ENCODE results near the gene IGF2R.
A peak's percentile ranks its signal among the peaks of the same experiment; 100 is the strongest.

Gene IGF2R

DNA sequence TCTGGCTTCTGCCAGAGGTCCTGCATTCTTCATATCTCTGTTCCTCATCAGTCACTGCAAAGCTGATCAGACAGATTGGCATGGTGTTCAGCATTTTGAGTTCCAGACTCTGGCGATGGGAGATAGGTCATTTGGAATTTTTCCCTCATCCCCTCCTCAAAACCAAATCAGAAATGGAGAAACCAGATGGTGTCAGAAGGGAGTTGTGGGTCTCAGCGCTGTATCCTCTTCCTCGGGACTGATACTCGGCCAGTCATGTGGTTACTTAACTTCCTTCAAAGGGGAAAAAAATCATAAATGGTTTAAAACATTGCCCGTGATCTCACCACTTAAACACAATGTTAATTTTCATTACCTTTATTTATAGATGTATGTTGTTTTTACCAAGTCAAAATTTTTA, 75.8 kb downstream of the IGF2R start:
- DNase-seq, result no peak
- Histone ChIP-seq H2AFZ (ENCODE audit: low read depth, low read length) (no peak overlapping the region), H3K4me1 (ENCODE audit: insufficient read depth, low read length) (peaks cover 3% of the 10 kb centered on the region), H3K27ac (ENCODE audit: low read length) (no peak overlapping the region), H3K9ac (ENCODE audit: low read depth, low read length) (no peak overlapping the region), H3K9me3 (ENCODE audit: insufficient read depth, low read length, severe bottlenecking) (no peaks in the 10 kb centered on the region), H3K27me3 (ENCODE audit: insufficient read depth, low read length, poor library complexity) (no peaks in the 10 kb centered on the region), H3K4me2 (ENCODE audit: insufficient read depth, low read length) (no peak overlapping the region), H3K4me3 (ENCODE audit: low read depth in 1 of 2, low read length in 2 of 2) (no peak overlapping the region), H4K20me1 (ENCODE audit: insufficient read depth, low read length) (peaks cover 25% of the 10 kb centered on the region), H3K79me2 (ENCODE audit: insufficient read depth, low read length) (peaks cover 16% of the 10 kb centered on the region), H3K36me3 (ENCODE audit: insufficient read depth, low read length) (peaks cover 100% of the 10 kb centered on the region)
- no peak for ATAC-seq (ENCODE audit: insufficient read depth, low read depth)
- TF ChIP-seq, protein P1, sequence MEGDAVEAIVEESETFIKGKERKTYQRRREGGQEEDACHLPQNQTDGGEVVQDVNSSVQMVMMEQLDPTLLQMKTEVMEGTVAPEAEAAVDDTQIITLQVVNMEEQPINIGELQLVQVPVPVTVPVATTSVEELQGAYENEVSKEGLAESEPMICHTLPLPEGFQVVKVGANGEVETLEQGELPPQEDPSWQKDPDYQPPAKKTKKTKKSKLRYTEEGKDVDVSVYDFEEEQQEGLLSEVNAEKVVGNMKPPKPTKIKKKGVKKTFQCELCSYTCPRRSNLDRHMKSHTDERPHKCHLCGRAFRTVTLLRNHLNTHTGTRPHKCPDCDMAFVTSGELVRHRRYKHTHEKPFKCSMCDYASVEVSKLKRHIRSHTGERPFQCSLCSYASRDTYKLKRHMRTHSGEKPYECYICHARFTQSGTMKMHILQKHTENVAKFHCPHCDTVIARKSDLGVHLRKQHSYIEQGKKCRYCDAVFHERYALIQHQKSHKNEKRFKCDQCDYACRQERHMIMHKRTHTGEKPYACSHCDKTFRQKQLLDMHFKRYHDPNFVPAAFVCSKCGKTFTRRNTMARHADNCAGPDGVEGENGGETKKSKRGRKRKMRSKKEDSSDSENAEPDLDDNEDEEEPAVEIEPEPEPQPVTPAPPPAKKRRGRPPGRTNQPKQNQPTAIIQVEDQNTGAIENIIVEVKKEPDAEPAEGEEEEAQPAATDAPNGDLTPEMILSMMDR (IDR thresholded peaks at IDR 0.05; ENCODE audit: borderline replicate concordance, extremely low read depth, low read length, poor library complexity, severe bottlenecking), result no peak
- TF ChIP-seq EZH2 (IDR thresholded peaks at IDR 0.05; ENCODE audit: borderline replicate concordance, low read depth, low read length, severe bottlenecking), result no peak

DNA sequence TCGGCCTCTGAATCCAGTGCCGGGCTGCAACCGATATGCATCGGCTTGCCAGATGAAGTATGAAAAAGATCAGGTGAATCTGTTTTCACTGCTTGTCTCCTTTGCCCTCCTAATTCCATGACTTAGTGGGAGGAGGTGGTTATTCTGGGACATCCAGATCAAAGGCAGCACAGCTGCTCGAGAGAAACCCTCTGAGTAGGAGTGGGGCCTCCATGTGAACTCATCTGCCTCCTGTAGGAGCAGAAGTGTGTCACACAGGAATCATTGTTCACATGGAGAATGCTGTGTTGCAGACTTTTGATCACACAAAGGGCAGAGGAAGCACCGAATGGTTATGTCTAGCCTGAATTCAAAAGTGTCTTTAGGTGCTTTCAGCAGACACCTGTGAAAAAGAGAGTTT, 79.6 kb downstream of the IGF2R start:
- Histone ChIP-seq H3K9me3 (ENCODE audit: insufficient read depth, low read length, severe bottlenecking) (no peaks in the 10 kb centered on the region), H3K27ac (ENCODE audit: low read length) (no peak overlapping the region), H3K4me2 (ENCODE audit: insufficient read depth, low read length) (no peak overlapping the region), H4K20me1 (ENCODE audit: insufficient read depth, low read length) (peaks cover 43% of the 10 kb centered on the region), H3K9ac (ENCODE audit: low read depth, low read length) (no peak overlapping the region), H3K4me1 (ENCODE audit: insufficient read depth, low read length) (peaks cover 23% of the 10 kb centered on the region), H3K4me3 (ENCODE audit: low read depth in 1 of 2, low read length in 2 of 2) (no peak overlapping the region), H3K79me2 (ENCODE audit: insufficient read depth, low read length) (peaks cover 18% of the 10 kb centered on the region), H2AFZ (ENCODE audit: low read depth, low read length) (no peak overlapping the region), H3K36me3 (ENCODE audit: insufficient read depth, low read length) (peaks cover 97% of the 10 kb centered on the region), H3K27me3 (ENCODE audit: insufficient read depth, low read length, poor library complexity) (no peaks in the 10 kb centered on the region)
- ATAC-seq (ENCODE audit: insufficient read depth, low read depth) (no peak), DNase-seq (no peak)
- TF ChIP-seq, protein P1 (IDR thresholded peaks at IDR 0.05; ENCODE audit: borderline replicate concordance, extremely low read depth, low read length, poor library complexity, severe bottlenecking), result peak; percentile 21
- no peak for TF ChIP-seq EZH2 (IDR thresholded peaks at IDR 0.05; ENCODE audit: borderline replicate concordance, low read depth, low read length, severe bottlenecking)

DNA sequence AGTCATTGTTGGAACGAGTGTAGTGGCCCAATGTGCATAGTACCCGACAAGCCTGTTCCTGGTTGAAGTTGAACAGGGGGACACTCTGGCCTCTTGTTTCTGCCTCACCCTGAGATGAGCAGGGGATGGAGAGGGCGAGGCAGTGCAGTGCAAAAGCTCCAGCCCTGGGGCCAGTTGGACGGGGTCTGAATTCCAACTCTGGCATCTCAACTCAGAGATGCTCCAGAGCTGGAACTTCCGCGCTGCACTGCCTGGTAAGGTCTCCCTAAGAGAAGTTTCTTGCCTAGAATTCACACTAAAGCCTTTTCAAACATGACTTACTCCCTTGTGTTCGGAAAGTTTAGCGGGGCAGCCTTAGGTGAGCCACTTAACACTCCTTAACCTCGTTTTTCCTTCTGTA, 80.5 kb downstream of the IGF2R start:
- TF ChIP-seq, protein P1 (IDR thresholded peaks at IDR 0.05; ENCODE audit: borderline replicate concordance, extremely low read depth, low read length, poor library complexity, severe bottlenecking), result no peak
- no peak for TF ChIP-seq EZH2 (IDR thresholded peaks at IDR 0.05; ENCODE audit: borderline replicate concordance, low read depth, low read length, severe bottlenecking)
- ATAC-seq (ENCODE audit: insufficient read depth, low read depth) (no peak), DNase-seq (no peak)
- Histone ChIP-seq H2AFZ (ENCODE audit: low read depth, low read length) (no peak overlapping the region), H3K79me2 (ENCODE audit: insufficient read depth, low read length) (peaks cover 21% of the 10 kb centered on the region), H3K9ac (ENCODE audit: low read depth, low read length) (no peak overlapping the region), H3K4me1 (ENCODE audit: insufficient read depth, low read length) (peaks cover 23% of the 10 kb centered on the region), H4K20me1 (ENCODE audit: insufficient read depth, low read length) (peaks cover 51% of the 10 kb centered on the region), H3K36me3 (ENCODE audit: insufficient read depth, low read length) (peaks cover 97% of the 10 kb centered on the region), H3K27me3 (ENCODE audit: insufficient read depth, low read length, poor library complexity) (no peaks in the 10 kb centered on the region), H3K4me2 (ENCODE audit: insufficient read depth, low read length) (no peak overlapping the region), H3K9me3 (ENCODE audit: insufficient read depth, low read length, severe bottlenecking) (no peaks in the 10 kb centered on the region), H3K27ac (ENCODE audit: low read length) (no peak overlapping the region), H3K4me3 (ENCODE audit: low read depth in 1 of 2, low read length in 2 of 2) (no peak overlapping the region)

DNA sequence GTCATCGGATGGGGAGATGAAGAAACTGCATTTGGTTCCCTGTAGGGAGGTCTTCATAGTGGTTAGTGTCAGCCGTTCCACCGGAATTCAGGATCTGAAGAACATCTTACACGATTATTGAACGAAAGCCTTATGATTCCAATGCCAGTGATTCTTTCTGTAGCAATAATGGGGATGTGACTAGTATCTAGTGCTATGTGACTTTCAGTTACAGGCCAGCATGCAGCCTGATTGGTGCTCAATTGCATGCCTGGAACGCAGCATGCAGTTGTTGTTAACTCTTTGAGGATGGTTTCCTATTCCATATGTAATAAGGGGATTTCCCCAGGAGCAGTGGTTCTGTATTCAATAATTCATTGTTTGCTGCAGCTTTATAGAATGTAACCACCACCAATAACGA, 81.1 kb downstream of the IGF2R start:
- Histone ChIP-seq H3K4me2 (ENCODE audit: insufficient read depth, low read length) (no peak overlapping the region), H3K4me3 (ENCODE audit: low read depth in 1 of 2, low read length in 2 of 2) (no peak overlapping the region), H3K79me2 (ENCODE audit: insufficient read depth, low read length) (peaks cover 26% of the 10 kb centered on the region), H4K20me1 (ENCODE audit: insufficient read depth, low read length) (peaks cover 58% of the 10 kb centered on the region), H3K36me3 (ENCODE audit: insufficient read depth, low read length) (peaks cover 97% of the 10 kb centered on the region), H3K27me3 (ENCODE audit: insufficient read depth, low read length, poor library complexity) (no peaks in the 10 kb centered on the region), H3K9me3 (ENCODE audit: insufficient read depth, low read length, severe bottlenecking) (no peaks in the 10 kb centered on the region), H2AFZ (ENCODE audit: low read depth, low read length) (no peak overlapping the region), H3K9ac (ENCODE audit: low read depth, low read length) (no peak overlapping the region), H3K27ac (ENCODE audit: low read length) (0 out of 2 replicates have a peak overlapping the region, but pooled peaks have one; percentile 22), H3K4me1 (ENCODE audit: insufficient read depth, low read length) (peaks cover 23% of the 10 kb centered on the region)
- ATAC-seq (ENCODE audit: insufficient read depth, low read depth) (no peak), DNase-seq (no peak)
- TF ChIP-seq, protein P1 (IDR thresholded peaks at IDR 0.05; ENCODE audit: borderline replicate concordance, extremely low read depth, low read length, poor library complexity, severe bottlenecking), result no peak
- no peak for TF ChIP-seq EZH2 (IDR thresholded peaks at IDR 0.05; ENCODE audit: borderline replicate concordance, low read depth, low read length, severe bottlenecking)
